Measurements from ENCODE around the gene SNN. TPM values are rescaled to one million over a fixed set of nuclear protein-coding genes. Genes with fewer than 3 reads are reported as not detected.

The SNN gene
- total and polyA plus RNA-seq, 9 of the 15 experiments (the other 6 are each of a cell fraction or from before 2014, with no cell fraction given), result 0.07 to 2.9 (median 1.9) TPM

DNA sequence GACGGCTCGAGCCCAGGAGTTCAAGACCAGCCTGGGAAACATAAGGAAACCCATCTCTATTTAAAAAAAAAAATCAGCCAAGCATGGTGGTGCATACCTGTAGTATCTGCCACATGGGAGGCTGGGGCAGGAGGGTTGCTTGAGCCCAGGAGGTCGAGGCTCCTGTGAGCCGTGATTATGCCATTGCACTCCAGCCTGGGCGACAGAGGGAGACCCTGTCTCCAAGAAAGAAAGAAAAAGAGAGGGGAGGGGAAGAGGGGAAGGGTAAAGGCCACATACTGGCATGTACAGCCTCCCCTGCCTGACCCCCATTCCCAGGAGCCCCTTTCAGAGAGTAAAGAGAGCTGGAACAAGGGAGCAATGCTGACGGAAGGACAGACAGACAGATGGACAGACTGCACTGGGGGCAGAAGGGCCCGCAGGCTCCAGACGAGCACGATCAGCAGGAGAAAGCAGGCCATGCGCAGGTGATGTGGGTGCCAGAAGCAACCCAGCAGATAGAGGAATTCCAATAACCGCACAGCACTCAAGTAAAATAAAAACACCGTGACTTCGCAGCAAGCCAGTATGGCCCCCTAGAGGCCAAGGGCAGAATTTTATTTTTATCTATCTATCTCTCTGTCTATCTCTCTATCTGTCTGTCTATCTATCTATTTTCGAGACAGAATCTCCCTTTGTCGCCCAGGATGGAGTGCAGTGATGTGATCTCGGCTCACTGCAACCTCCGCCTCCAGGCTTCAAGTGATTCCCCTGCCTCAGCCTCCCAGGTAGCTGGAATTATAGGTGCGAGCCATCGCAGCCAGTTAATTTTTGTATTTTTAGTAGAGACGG, 27.1 kb upstream of the SNN start (continued):
- TF ChIP-seq MGA (IDR thresholded peaks at IDR 0.05) (no peak), POLR2H (tag; IDR thresholded peaks at IDR 0.05; ENCODE audit: low read depth) (no peak), JUND (IDR thresholded peaks at IDR 0.05; ENCODE audit: borderline replicate concordance, low read depth, low read length) (peak; percentile 18; the same call in 1 of the 2 replicates), JUND (tag; IDR thresholded peaks at IDR 0.05; ENCODE audit: borderline replicate concordance, low read depth, low read length) (no peak), GTF2E2 (tag; IDR thresholded peaks at IDR 0.05) (no peak), DPF2 (IDR thresholded peaks at IDR 0.05) (no peak), ILK (tag; IDR thresholded peaks at IDR 0.05; ENCODE audit: borderline replicate concordance, low read depth) (no peak), EWSR1 (IDR thresholded peaks at IDR 0.05; ENCODE audit: borderline replicate concordance, low read depth, partially characterized antibody) (no peak), BCOR (IDR thresholded peaks at IDR 0.05) (peak; percentile 24; the same call in 1 of the 2 replicates), ZBTB2 (IDR thresholded peaks at IDR 0.05) (0 out of 2 replicates have a peak, but pooled peaks have one; percentile 37), PTRF (tag; IDR thresholded peaks at IDR 0.05) (no peak), BHLHE40 (IDR thresholded peaks at IDR 0.05; ENCODE audit: low read length) (0 out of 2 replicates have a peak, but pooled peaks have one; percentile 9)
- TF ChIP-seq, protein P1, sequence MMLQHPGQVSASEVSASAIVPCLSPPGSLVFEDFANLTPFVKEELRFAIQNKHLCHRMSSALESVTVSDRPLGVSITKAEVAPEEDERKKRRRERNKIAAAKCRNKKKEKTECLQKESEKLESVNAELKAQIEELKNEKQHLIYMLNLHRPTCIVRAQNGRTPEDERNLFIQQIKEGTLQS (IDR thresholded peaks at IDR 0.05), result no peak
- TF ChIP-seq, protein P1 (CRISPR knock-in tag; conservative IDR thresholded peaks at IDR 0.05), result no peak

All from K562 (cell line).